ENCODE results near the gene NOC3L.

Gene NOC3L, protein sequence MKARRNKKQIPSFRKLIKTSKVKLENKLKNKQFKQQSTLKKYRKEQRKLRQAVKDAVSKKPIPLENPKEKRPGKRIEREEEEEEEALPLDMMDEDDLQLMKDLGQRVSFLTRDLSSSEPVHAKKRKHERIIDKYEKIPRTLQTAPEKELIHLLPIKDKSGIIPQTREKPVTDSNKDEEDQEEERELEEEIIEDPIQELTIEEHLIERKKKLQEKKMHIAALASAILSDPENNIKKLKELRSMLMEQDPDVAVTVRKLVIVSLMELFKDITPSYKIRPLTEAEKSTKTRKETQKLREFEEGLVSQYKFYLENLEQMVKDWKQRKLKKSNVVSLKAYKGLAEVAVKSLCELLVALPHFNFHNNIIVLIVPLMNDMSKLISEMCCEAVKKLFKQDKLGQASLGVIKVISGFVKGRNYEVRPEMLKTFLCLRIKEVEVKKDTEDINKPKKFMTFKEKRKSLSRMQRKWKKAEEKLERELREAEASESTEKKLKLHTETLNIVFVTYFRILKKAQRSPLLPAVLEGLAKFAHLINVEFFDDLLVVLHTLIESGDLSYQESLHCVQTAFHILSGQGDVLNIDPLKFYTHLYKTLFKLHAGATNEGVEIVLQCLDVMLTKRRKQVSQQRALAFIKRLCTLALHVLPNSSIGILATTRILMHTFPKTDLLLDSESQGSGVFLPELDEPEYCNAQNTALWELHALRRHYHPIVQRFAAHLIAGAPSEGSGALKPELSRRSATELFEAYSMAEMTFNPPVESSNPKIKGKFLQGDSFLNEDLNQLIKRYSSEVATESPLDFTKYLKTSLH

DNA sequence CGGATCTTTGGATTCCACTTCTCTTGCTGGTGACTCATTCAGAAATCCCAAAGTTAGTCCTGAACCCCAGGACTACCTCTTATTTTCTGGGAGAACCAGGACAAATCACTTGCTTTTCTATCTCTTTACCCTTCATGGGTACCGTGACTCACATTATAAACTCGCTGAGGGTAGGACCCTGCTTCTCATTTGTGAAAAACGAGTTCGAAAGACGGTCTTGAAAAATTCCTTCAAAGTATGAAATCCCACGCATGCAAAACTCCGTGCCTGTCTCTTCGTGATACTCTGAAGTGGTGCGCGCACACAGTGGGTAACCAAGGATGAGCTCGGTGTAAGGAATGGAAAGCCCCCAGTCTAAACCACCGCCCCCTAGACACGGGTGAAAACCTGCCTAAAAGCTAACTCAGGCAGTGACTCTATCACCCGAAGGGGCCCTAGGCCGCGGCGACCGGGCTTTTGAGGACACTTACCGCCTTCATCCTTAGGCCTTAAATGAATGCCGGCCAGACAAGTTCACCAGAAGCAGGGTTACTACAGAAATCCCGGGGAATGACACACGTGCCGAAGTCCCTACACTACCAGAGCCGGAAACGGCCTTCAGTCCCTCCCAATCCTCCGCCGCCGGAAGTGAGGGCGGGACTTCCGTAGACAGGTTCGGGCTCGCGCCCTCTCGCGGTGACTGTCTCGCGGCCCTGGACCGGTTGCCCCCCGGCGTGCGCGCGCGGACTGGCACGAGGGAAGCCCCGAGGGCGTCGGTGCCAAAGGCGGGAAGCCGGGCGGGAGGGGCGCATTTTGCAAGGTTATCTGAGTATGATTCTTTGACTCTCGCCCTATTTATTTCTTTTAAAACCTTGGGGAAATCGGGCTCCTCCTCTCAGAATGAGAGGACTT is at the start of gene NOC3L:
TSS of gene NOC3L (minus strand) at position 580 of the 891 bp plus-strand sequence. CDS start at position 479, 101 bp downstream.
- peak within 1 kb of the TSS; percentile 79 for H3K4me3 ChIP-seq (ENCODE audit: control insufficient read depth, low read depth, low read length)
- TF ChIP-seq, protein P1, sequence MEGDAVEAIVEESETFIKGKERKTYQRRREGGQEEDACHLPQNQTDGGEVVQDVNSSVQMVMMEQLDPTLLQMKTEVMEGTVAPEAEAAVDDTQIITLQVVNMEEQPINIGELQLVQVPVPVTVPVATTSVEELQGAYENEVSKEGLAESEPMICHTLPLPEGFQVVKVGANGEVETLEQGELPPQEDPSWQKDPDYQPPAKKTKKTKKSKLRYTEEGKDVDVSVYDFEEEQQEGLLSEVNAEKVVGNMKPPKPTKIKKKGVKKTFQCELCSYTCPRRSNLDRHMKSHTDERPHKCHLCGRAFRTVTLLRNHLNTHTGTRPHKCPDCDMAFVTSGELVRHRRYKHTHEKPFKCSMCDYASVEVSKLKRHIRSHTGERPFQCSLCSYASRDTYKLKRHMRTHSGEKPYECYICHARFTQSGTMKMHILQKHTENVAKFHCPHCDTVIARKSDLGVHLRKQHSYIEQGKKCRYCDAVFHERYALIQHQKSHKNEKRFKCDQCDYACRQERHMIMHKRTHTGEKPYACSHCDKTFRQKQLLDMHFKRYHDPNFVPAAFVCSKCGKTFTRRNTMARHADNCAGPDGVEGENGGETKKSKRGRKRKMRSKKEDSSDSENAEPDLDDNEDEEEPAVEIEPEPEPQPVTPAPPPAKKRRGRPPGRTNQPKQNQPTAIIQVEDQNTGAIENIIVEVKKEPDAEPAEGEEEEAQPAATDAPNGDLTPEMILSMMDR (IDR thresholded peaks at IDR 0.05; ENCODE audit: control insufficient read depth, insufficient read depth, low read depth, low read length, missing control alignments) = peak; percentile 78
- peak; percentile 69 for DNase-seq (ENCODE audit: low read depth)

DNA sequence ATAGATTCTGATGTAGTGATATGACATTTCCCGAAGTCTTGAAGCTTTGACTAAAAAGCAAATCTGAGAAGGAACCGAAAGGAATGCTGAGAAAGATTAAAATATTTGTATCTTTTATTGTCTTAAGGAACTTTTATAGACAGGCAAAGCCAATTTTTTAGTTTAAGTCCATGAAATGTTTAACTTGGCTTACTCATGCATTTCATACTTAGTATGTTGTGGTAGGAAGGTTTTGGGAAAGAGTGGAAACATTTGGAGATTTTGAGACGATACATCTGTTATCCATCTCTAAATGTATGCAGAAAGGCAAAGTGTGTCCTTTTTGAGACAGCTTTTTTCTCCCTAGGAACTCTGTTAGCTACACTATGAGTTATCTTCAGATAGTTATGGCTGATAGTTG is 49.7 kb upstream of the NOC3L start:
- TF ChIP-seq, protein P1 (IDR thresholded peaks at IDR 0.05; ENCODE audit: control insufficient read depth, insufficient read depth, low read depth, low read length, missing control alignments) = no peak
- H3K4me3 ChIP-seq (ENCODE audit: control insufficient read depth, low read depth, low read length) = no peak overlapping the region
- no peak for DNase-seq (ENCODE audit: low read depth)

DNA sequence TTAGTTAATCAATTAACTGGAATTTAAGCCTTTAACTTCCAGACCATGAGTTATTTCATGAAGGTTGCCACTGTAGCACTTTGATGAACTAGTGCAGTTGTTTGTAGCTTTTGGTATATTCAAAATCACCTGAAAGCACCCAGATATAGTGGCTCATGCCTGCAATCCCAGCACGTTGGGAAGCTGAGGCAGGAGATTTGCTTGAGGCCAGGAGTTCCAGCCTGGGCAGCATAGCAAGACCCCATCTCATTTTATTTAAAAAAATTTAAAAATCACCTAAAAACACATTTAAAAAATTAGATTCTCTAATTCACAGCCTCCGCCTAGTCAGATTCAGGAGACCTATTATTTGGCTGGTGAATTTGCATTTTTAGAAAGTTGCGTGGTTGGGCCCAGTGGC is 48.6 kb upstream of the NOC3L start:
- no peak for DNase-seq (ENCODE audit: low read depth)
- H3K4me3 ChIP-seq (ENCODE audit: control insufficient read depth, low read depth, low read length) = no peak overlapping the region
- TF ChIP-seq, protein P1 (IDR thresholded peaks at IDR 0.05; ENCODE audit: control insufficient read depth, insufficient read depth, low read depth, low read length, missing control alignments) = no peak

DNA sequence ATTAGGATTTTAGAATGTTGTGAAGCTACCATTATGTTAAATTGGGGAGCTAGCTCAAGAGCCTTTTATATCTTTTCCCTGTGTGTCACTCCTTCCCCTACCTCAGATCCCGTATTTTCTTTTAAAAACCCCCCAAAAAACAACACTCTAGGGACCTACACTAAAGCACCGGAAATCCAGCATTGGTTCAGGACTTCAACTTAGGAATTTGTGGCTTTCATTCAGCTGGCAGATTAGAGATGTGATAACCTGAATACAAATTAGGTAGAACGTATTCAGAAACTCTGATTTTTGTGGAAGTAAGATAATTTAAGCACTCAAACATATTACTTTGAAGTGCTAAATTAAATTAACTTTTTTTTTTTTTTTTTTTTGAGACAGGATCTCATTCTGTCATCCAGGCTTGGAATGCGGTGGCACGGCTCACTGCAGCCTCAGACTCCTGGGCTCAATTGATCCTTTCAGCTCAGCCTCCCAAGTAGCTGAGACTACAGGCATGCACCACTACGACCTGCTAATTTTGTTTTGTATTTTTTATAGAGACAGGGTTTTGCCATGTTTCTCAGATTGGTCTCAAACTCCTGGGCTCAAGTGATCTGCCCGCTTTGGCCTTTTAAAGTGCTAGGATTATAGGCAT is 46.4 kb upstream of the NOC3L start:
- no peak for DNase-seq (ENCODE audit: low read depth)
- no peak overlapping the region for H3K4me3 ChIP-seq (ENCODE audit: control insufficient read depth, low read depth, low read length)
- TF ChIP-seq, protein P1 (IDR thresholded peaks at IDR 0.05; ENCODE audit: control insufficient read depth, insufficient read depth, low read depth, low read length, missing control alignments) = no peak

DNA sequence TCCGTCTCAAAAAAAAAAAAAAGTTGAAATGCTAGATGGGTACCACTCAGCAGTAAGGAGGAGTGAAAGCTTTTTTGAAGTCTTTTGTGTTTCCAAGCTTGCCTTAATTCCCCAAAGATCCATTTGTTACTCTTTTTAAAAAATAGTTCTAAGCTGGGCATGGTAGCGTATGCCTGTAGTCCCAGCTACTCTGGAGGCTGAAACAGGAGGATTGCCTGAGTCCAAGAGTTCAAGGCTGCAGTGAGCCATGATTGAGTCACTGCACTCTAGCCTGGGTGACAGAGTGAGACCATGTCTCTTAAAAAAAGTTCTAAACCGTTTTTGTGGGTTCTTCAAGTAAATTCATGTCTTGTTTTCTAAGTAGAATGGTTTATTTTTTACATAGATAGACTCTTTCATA is 44.9 kb upstream of the NOC3L start:
- no peak overlapping the region for H3K4me3 ChIP-seq (ENCODE audit: control insufficient read depth, low read depth, low read length)
- TF ChIP-seq, protein P1 (IDR thresholded peaks at IDR 0.05; ENCODE audit: control insufficient read depth, insufficient read depth, low read depth, low read length, missing control alignments) = no peak
- no peak for DNase-seq (ENCODE audit: low read depth)

Measured in AG09309 (cell line).